ENCODE measurements around the gene SLC37A4. TPM values are rescaled to one million over a fixed set of nuclear protein-coding genes. Genes with fewer than 3 reads are reported as not detected.

SLC37A4 gene

DNA sequence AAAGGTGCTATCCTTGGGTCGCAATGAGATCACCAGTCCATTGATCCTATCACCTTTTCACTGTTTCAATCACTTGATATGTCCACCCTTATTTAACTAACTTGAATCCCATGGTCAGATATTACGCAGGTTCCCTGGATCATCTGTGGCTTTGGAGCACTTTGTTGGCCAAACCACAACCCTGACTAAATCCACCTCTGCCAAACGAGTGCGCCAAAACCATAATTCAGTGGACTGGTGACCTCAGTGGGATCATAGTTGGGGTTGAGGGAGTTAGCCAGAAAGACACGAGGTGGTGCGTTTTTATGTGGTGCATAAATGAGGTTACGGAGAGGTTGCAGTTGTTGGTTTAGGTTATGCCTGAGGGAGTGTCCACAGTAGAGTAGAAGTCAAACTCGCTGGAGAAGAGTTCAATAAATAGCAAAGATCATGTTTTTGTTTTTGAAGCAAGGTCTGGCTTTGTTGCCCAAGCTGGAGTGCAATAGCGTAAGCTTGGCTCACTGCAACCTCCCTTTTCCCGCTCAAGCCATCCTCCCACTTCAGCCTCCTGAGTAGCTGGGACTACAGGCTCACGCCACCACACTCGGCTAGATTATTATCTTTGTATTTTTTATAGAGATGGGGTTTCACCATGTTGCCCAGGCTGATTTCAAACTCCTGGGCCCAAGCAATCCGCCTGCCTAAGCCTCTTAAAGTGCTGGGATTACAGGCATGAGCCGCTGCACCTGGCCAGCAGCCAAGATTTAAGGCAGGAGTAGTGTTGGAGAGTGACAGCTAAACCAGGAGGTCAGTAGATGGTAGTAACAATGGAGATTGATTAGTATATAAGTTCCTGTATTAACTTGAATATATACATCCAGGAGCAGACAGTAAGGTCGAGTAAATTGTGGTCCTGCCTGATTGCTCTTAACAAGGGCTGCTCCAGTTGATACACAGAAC is 54.6 kb downstream of the SLC37A4 start:
- H2BK15ac ChIP-seq (ENCODE audit: low read length): no peak overlapping the region
- H3K79me1 ChIP-seq (ENCODE audit: low read depth, low read length): no peaks in the 10 kb centered on the region
- no peak overlapping the region for H3K4me3 ChIP-seq (ENCODE audit: low read length in 2 of 2)
- H3K9me3 ChIP-seq (replicated peaks in 1 of 2; ENCODE audit: control insufficient read depth in 2 of 2, insufficient read depth in 1 of 2, low read depth in 1 of 2, low read length in 2 of 2): no peaks in the 10 kb centered on the region
- whole genome bisulfite sequencing, 2 donors (ENCODE audit: extremely low coverage in 2 of 2, insufficient read length in 2 of 2, insufficient replicate concordance in 1 of 2): no CpG with 5 or more reads among the region's 15 CpGs
- DNase-seq (ENCODE audit: low spot score): no peak
- H3K18ac ChIP-seq (ENCODE audit: low read length): no peak overlapping the region
- H3K36me3 ChIP-seq (replicated peaks in 1 of 2; ENCODE audit: control insufficient read depth in 2 of 2, insufficient read depth in 2 of 2, low read length in 2 of 2): no peaks in the 10 kb centered on the region
- no peak overlapping the region for H2BK120ac ChIP-seq (ENCODE audit: low read depth, low read length)
- H3K27ac ChIP-seq (replicated peaks; ENCODE audit: low read length): no peak overlapping the region
- H2BK12ac ChIP-seq (ENCODE audit: low read length): no peak overlapping the region
- no peak overlapping the region for H3K14ac ChIP-seq (ENCODE audit: low read length)
- no peak overlapping the region for H2AFZ ChIP-seq (ENCODE audit: low read length)
- peaks cover 0 to 26% (median 0%) of the 10 kb centered on the region in 3 experiments for H3K27me3 ChIP-seq (ENCODE audit: control insufficient read depth in 3 of 3, insufficient read depth in 3 of 3, low read depth in 1 of 3, low read length in 3 of 3)
- peaks cover 11 to 12% of the 10 kb centered on the region in 2 donors for H3K4me1 ChIP-seq (ENCODE audit: control insufficient read depth in 2 of 2, insufficient read depth in 1 of 2, low read depth in 1 of 2, low read length in 2 of 2)
- H3K9ac ChIP-seq (ENCODE audit: low read depth, low read length, poor library complexity): no peak overlapping the region
- no peak overlapping the region for H2AK5ac ChIP-seq (ENCODE audit: low read depth, low read length)
- no peak overlapping the region for H3K4ac ChIP-seq (ENCODE audit: low read length)
- H3K23ac ChIP-seq (ENCODE audit: low read depth, low read length, poor library complexity): no peak overlapping the region
- no peak overlapping the region for H3K4me2 ChIP-seq (ENCODE audit: insufficient read depth, low read length, poor library complexity, severe bottlenecking)
- no peak overlapping the region for H2BK5ac ChIP-seq (ENCODE audit: low read length)
- no peak overlapping the region for H4K8ac ChIP-seq (ENCODE audit: low read depth, low read length)
- H4K91ac ChIP-seq (ENCODE audit: low read depth, low read length, poor library complexity): no peak overlapping the region

Small RNA genes lying within 50 kb of the gene (small RNA-seq; reads per million reads assigned to genes)
- gene AP003392.2 (ENCODE audit: insufficient read depth): not detected
- gene RF00017 (ENCODE audit: insufficient read depth): not detected
- not detected for gene RF00019 (ENCODE audit: insufficient read depth)
